HUES64 (cell line): ENCODE data around the gene FSTL4.

Experiments
- H3K27ac ChIP-seq: 2 replicates; pipeline ENCODE4 v1.7.0; 2013; ENCODE audit warnings: low read depth, low read length, inconsistent platforms
- H3K27me3 ChIP-seq: 2 replicates; pipeline ENCODE4 v1.6.1; 2013; ENCODE audit warnings: mild to moderate bottlenecking, low read length; ENCODE audit not compliant: insufficient read depth
- H3K36me3 ChIP-seq: 2 replicates; pipeline ENCODE4 v1.6.1; 2013; ENCODE audit warnings: mild to moderate bottlenecking, low read length; ENCODE audit not compliant: insufficient read depth
- H3K4me1 ChIP-seq: 2 replicates; pipeline ENCODE4 v1.6.1; 2013; ENCODE audit warnings: mild to moderate bottlenecking, low read length, moderate library complexity; ENCODE audit not compliant: insufficient read depth
- H3K4me3 ChIP-seq: 2 replicates; pipeline ENCODE4 v1.5.1; 2013; ENCODE audit warnings: mild to moderate bottlenecking, low read length, moderate library complexity
- H3K9ac ChIP-seq: 2 replicates; pipeline ENCODE4 v1.6.1; 2013; ENCODE audit warnings: mild to moderate bottlenecking, low read depth, low read length
- H3K9me3 ChIP-seq: 2 replicates; pipeline ENCODE4 v1.6.1; 2013; ENCODE audit warnings: low read depth, low read length; ENCODE audit not compliant: insufficient read depth
- WGBS: fragments of 150-250, 120-280 bp; methylation state at CpG from one replicate; pipeline ENCODE4 v1.1.7; 2013; ENCODE audit warnings: missing lambda C conversion rate; 5-methylcytosine and 5-hydroxymethylcytosine counted together

The FSTL4 gene

GRCh38 chr5:133497608-133498348 lies 114.6 kb downstream of the FSTL4 start:
- Histone ChIP-seq H3K27ac (no peak overlapping the region), H3K36me3 (no peaks in the 10 kb centered on the region), H3K9ac (no peak overlapping the region), H3K4me1 (no peaks in the 10 kb centered on the region), H3K27me3 (no peaks in the 10 kb centered on the region), H3K9me3 (no peaks in the 10 kb centered on the region), H3K4me3 (no peak overlapping the region)
- 93% methylated on average over 6 of the region's 6 CpGs for WGBS

GRCh38 chr5:133496631-133497030 lies 115.7 kb downstream of the FSTL4 start:
- Histone ChIP-seq H3K36me3 (no peaks in the 10 kb centered on the region), H3K9me3 (no peaks in the 10 kb centered on the region), H3K27ac (no peak overlapping the region), H3K4me3 (no peak overlapping the region), H3K27me3 (no peaks in the 10 kb centered on the region), H3K4me1 (no peaks in the 10 kb centered on the region), H3K9ac (no peak overlapping the region)
- 95% methylated on average over 7 of the region's 7 CpGs for WGBS

GRCh38 chr5:133494923-133495246 lies 117.5 kb downstream of the FSTL4 start:
- 93% methylated on average over 8 of the region's 8 CpGs for WGBS
- Histone ChIP-seq H3K36me3 (no peaks in the 10 kb centered on the region), H3K9me3 (peaks cover 9% of the 10 kb centered on the region; the same call in 1 of the 2 replicates)

GRCh38 chr5:133494232-133494922 lies 118.0 kb downstream of the FSTL4 start:
- no peak overlapping the region for H3K27ac ChIP-seq
- H3K27me3 ChIP-seq: no peaks in the 10 kb centered on the region
- WGBS: 93% methylated on average over 6 of the region's 6 CpGs
- no peak overlapping the region for H3K4me3 ChIP-seq
- H3K9ac ChIP-seq: no peak overlapping the region
- H3K36me3 ChIP-seq: no peaks in the 10 kb centered on the region
- no peaks in the 10 kb centered on the region for H3K4me1 ChIP-seq
- H3K9me3 ChIP-seq: peaks cover 9% of the 10 kb centered on the region; the same call in 1 of the 2 replicates

More at GRCh38 chr5:133494923-133495246, 117.5 kb downstream of the FSTL4 start:
- Histone ChIP-seq H3K27ac (no peak overlapping the region), H3K27me3 (no peaks in the 10 kb centered on the region), H3K4me1 (no peaks in the 10 kb centered on the region), H3K4me3 (no peak overlapping the region), H3K9ac (no peak overlapping the region)

DNA sequence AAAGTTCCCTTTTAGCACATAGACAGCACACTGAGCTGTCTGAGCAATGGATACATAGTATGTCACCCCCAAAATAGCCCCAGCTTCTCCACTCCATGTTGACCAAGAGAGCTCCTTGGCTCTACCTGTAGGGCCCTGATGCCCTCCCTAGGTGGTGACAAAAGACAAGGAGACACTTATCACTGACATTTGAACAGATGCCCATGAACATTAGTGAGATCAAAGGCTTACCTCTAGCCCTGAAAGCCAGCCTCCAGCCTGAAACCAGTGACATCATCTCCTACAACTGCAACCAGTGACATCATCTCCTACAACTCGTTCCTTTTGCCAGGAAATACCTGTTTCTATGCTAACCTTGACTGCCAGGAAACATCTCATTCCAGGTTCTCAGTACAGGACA lies 122.7 kb downstream of the FSTL4 start:
- H3K27ac ChIP-seq: no peak overlapping the region
- H3K9ac ChIP-seq: no peak overlapping the region
- no peaks in the 10 kb centered on the region for H3K36me3 ChIP-seq
- no peak overlapping the region for H3K4me3 ChIP-seq
- H3K27me3 ChIP-seq: no peaks in the 10 kb centered on the region
- no peaks in the 10 kb centered on the region for H3K4me1 ChIP-seq
- H3K9me3 ChIP-seq: peaks cover 9% of the 10 kb centered on the region; the same call in 1 of the 2 replicates
- 76% methylated on average over 1 of the region's 1 CpG for WGBS

DNA sequence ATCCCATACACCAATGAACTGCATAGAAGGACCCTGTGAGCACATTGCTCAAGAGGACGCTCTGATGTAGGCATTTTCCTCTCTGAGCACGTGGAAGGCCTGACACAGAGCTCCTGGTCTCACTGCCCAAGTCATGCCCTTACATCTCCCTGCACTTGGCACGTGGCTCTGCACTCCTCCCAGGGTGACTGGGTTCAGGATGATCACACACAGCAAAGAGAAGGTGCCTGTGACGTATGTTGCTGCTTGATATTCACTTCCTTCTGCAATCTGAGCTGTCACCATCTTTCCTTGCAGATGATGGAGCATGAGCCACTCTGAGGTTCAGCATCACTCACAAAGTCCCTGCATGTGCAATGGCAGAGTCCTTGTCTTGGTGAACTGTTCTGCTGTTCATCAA lies 125.2 kb downstream of the FSTL4 start:
- Histone ChIP-seq H3K4me1 (no peaks in the 10 kb centered on the region), H3K27me3 (no peaks in the 10 kb centered on the region), H3K36me3 (no peaks in the 10 kb centered on the region), H3K9me3 (peaks cover 9% of the 10 kb centered on the region; the same call in 1 of the 2 replicates), H3K27ac (no peak overlapping the region), H3K4me3 (no peak overlapping the region), H3K9ac (no peak overlapping the region)
- WGBS: 93% methylated on average over 4 of the region's 4 CpGs

DNA sequence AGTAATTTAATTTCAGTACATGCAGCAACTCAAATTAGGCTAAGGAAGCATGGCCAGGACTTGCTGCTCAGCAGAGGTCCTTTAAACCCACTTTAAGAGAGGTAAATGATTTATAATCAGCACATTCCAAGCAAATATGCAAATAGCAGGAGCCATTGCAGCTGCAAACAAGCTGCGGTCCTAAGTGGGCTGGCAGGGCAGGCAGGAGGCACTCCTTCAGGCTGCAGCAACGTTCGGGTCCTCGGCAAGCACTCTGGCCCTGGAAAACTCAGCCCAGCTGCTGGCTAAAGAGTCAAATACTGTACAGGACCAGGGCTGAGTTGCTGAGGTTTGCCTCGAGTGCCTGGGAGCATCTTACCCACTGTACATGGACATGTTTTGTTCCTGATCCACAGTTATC lies 126.9 kb downstream of the FSTL4 start:
- H3K9ac ChIP-seq: no peak overlapping the region
- no peak overlapping the region for H3K4me3 ChIP-seq
- no peaks in the 10 kb centered on the region for H3K27me3 ChIP-seq
- H3K9me3 ChIP-seq: peaks cover 5% of the 10 kb centered on the region; the same call in 1 of the 2 replicates
- no peaks in the 10 kb centered on the region for H3K36me3 ChIP-seq
- H3K4me1 ChIP-seq: no peaks in the 10 kb centered on the region
- no peak overlapping the region for H3K27ac ChIP-seq
- 73% methylated on average over 5 of the region's 5 CpGs for WGBS

GRCh38 chr5:133483406-133484090 lies 128.8 kb downstream of the FSTL4 start:
- no peak overlapping the region for H3K4me3 ChIP-seq
- no peaks in the 10 kb centered on the region for H3K4me1 ChIP-seq
- H3K36me3 ChIP-seq: no peaks in the 10 kb centered on the region
- H3K27ac ChIP-seq: no peak overlapping the region
- H3K9ac ChIP-seq: no peak overlapping the region
- 92% methylated on average over 5 of the region's 5 CpGs for WGBS
- no peaks in the 10 kb centered on the region for H3K9me3 ChIP-seq
- H3K27me3 ChIP-seq: no peaks in the 10 kb centered on the region

- Histone ChIP-seq H3K4me3 (no peak overlapping the region), H3K27me3 (no peaks in the 10 kb centered on the region), H3K9ac (no peak overlapping the region), H3K27ac (no peak overlapping the region), H3K36me3 (no peaks in the 10 kb centered on the region), H3K9me3 (no peaks in the 10 kb centered on the region), H3K4me1 (no peaks in the 10 kb centered on the region)
- WGBS: 93% methylated on average over 3 of the region's 3 CpGs
Observed at GRCh38 chr5:133482028-133482427, 130.3 kb downstream of the FSTL4 start.

GRCh38 chr5:133480866-133481265 lies 131.5 kb downstream of the FSTL4 start:
- Histone ChIP-seq H3K9me3 (no peaks in the 10 kb centered on the region), H3K4me3 (no peak overlapping the region), H3K36me3 (no peaks in the 10 kb centered on the region), H3K27ac (no peak overlapping the region), H3K4me1 (no peaks in the 10 kb centered on the region), H3K9ac (no peak overlapping the region), H3K27me3 (no peaks in the 10 kb centered on the region)
- 94% methylated on average over 10 of the region's 10 CpGs for WGBS

GRCh38 chr5:133480366-133480765 lies 132.0 kb downstream of the FSTL4 start:
- 95% methylated on average over 9 of the region's 9 CpGs for WGBS
- no peak overlapping the region for H3K4me3 ChIP-seq
- no peaks in the 10 kb centered on the region for H3K27me3 ChIP-seq
- H3K9ac ChIP-seq: no peak overlapping the region
- H3K4me1 ChIP-seq: no peaks in the 10 kb centered on the region
- no peaks in the 10 kb centered on the region for H3K9me3 ChIP-seq
- no peak overlapping the region for H3K27ac ChIP-seq
- H3K36me3 ChIP-seq: no peaks in the 10 kb centered on the region
